DOHH2 (cell line): Measurements from ENCODE around the gene U2AF2.

Experiments used
- H3F3A ChIP-seq: fragments of 200-600 bp; sonication (generic), shearing (Covaris generic); 2 replicates; pipeline ENCODE4 v1.6.0; 2016; ENCODE audit warnings: antibody characterized with exemption, mild to moderate bottlenecking; ENCODE audit not compliant: control insufficient read depth, insufficient read depth
- H3K27ac ChIP-seq: fragments of 200-600 bp; sonication (generic); 2 replicates; pipeline ENCODE4 v1.5.1; 2014; ENCODE audit warnings: low read depth, mild to moderate bottlenecking, low read length, moderate library complexity
- H3K27me3 ChIP-seq: fragments of 200-600 bp; sonication (generic); 2 replicates; pipeline ENCODE4 v1.6.1; 2014; ENCODE audit warnings: mild to moderate bottlenecking, low read length, mixed read lengths; ENCODE audit not compliant: control insufficient read depth
- H3K36me3 ChIP-seq: fragments of 200-600 bp; sonication (generic); 2 replicates; pipeline ENCODE4 v1.6.1; 2014; ENCODE audit warnings: mild to moderate bottlenecking, low read length, moderate library complexity, mixed read lengths; ENCODE audit not compliant: control insufficient read depth
- H3K4me1 ChIP-seq: fragments of 200-600 bp; sonication (generic); 2 replicates; pipeline ENCODE4 v1.6.1; 2014; ENCODE audit warnings: mild to moderate bottlenecking, low read length, mixed read lengths; ENCODE audit not compliant: control insufficient read depth
- H3K4me2 ChIP-seq: fragments of 200-600 bp; sonication (generic); 2 replicates; pipeline ENCODE4 v1.6.0; 2014; ENCODE audit warnings: mild to moderate bottlenecking, low read length, moderate library complexity
- H3K4me3 ChIP-seq: fragments of 200-600 bp; sonication (generic); 2 replicates; pipeline ENCODE4 v1.5.1; 2014; ENCODE audit warnings: mild to moderate bottlenecking, low read length, mixed read lengths
- H3K79me2 ChIP-seq: fragments of 200-600 bp; sonication (generic); 2 replicates; pipeline ENCODE4 v1.6.1; 2014; ENCODE audit warnings: mild to moderate bottlenecking, low read length, mixed read lengths; ENCODE audit not compliant: control insufficient read depth
- H3K9me2 ChIP-seq: fragments of 200-600 bp; sonication (generic); replicated peaks from 2 replicates; pipeline ENCODE4 v1.6.1; 2014; ENCODE audit warnings: mild to moderate bottlenecking, low read length, mixed read lengths; ENCODE audit not compliant: control insufficient read depth
- H3K9me3 ChIP-seq: fragments of 200-600 bp; sonication (generic); 2 replicates; pipeline ENCODE4 v1.6.1; 2014; ENCODE audit warnings: antibody characterized with exemption, low read length, mixed read lengths; ENCODE audit not compliant: control insufficient read depth, insufficient read depth
- H4K20me1 ChIP-seq: fragments of 200-600 bp; sonication (generic); 2 replicates; pipeline ENCODE4 v1.6.0; 2014; ENCODE audit warnings: low read depth, mild to moderate bottlenecking, antibody characterized with exemption, low read length, moderate library complexity; ENCODE audit not compliant: control insufficient read depth, insufficient read depth
- EZH2phosphoT487 ChIP-seq: fragments of 200-600 bp; sonication (generic); IDR thresholded peaks from 2 replicates; pipeline ENCODE4 v1.6.1; 2017; ENCODE audit warnings: borderline replicate concordance, mild to moderate bottlenecking, antibody characterized with exemption, low read length, moderate library complexity, mixed read lengths
- TF ChIP-seq, protein P1 (sequence below): fragments of 200-600 bp; sonication (generic); IDR thresholded peaks from one replicate; pipeline ENCODE4 v1.5.1; 2014; ENCODE audit warnings: antibody characterized with exemption, mild to moderate bottlenecking, low read depth, low read length; ENCODE audit not compliant: poor library complexity, severe bottlenecking

Gene U2AF2

DNA sequence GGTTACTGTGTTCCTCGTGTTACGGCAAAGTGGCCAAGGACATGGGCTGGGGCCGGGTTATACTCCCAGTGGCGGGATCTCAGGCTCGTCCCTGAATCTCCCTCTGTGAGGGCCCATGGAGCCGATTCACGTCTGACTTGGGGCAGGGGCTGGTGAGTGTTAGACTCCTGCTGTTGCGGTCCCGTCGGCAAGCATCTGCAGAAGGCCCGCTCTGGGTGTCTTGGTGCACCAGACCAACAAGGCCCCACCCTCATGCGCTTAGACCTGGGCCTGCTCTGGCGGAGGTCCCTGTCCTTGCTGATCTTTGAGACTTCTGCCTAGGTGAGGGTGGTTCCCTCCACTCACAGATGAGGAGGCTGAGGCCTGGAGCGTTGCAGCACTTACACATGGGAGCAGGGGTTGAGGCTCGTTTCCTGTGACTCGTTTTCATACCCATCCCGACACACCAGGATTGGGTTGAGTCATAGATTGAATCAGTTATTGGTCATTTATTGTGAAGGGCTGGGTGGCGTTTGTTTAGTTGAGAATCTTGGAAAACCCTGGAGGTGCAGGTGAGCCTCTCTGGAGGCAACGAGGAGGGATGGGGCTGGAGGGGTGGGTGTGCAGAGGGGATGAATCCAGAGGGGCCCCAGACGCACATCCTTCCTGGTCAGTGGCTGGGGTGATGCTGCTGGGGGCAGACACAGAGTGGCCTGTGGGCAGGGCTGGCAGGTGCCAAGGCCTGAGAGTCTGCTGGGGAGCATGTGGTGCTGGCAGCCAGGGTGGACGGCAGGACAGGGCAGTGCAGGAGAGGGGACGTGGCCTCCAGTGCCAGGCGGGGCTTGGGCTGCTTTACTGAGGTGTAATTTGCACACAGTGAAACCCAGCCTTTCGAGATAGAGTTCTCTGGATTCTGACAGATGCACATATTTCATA is 24.8 kb downstream of the U2AF2 start:
- H3K79me2 ChIP-seq, result peaks cover 92% of the 10 kb centered on the region
- H3K4me2 ChIP-seq, result peak overlapping the region; percentile 92
- H3K9me3 ChIP-seq, result no peaks in the 10 kb centered on the region
- H3K4me3 ChIP-seq, result peak overlapping the region; percentile 90
- H3F3A ChIP-seq, result peaks cover 15% of the 10 kb centered on the region
- H3K27me3 ChIP-seq, result no peaks in the 10 kb centered on the region
- peaks cover 88% of the 10 kb centered on the region for H3K36me3 ChIP-seq
- peaks cover 4% of the 10 kb centered on the region; the same call in 1 of the 2 replicates for H4K20me1 ChIP-seq
- TF ChIP-seq EZH2phosphoT487, result no peak
- peak overlapping the region; percentile 90 for H3K27ac ChIP-seq
- no peaks in the 10 kb centered on the region for H3K9me2 ChIP-seq
- peaks cover 37% of the 10 kb centered on the region for H3K4me1 ChIP-seq

DNA sequence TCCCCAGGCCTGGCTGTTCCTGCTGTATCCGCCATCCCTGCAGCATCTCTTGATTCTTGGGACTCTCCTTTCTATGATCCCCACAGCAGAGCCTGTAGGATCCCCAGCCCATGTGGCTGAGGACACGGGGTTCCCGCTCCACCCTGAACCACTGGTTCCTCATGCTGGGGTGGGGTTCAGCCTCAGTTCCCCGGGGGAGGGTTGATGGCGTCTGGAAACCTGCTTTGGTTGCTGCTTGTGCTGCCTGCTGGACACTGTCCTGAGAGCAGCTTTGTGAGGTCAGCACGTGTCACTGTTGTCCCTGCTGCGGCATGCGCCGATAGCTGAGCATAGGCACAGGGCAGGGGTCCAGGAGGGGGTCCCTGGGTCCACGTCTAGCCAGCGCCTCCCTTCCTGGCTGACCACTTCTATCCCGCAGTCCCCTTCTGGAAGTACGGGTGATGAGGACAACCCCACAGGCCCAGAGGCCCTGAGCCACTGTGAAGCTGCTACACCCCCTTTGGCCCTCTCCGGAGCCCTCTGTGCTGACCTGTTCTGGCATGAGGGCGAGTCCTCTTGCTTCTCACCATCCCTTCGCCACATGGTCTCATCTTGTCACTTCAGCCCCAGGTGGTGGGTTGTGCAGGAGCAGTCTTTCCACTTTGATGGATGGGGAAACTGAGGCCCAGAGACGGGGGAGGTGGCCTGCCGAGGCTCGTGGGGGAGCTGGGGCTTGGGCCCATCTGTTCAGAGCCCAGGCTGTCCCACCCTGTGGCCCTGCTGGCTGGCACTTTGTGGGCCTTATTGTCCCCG is 25.7 kb downstream of the U2AF2 start:
- no peak overlapping the region for H3K4me3 ChIP-seq
- peaks cover 91% of the 10 kb centered on the region for H3K36me3 ChIP-seq
- no peaks in the 10 kb centered on the region for H3K9me3 ChIP-seq
- H3K79me2 ChIP-seq, result peaks cover 95% of the 10 kb centered on the region
- no peak overlapping the region for H3K27ac ChIP-seq
- no peaks in the 10 kb centered on the region for H3K9me2 ChIP-seq
- no peak overlapping the region for H3K4me2 ChIP-seq
- no peaks in the 10 kb centered on the region for H3K27me3 ChIP-seq
- peaks cover 4% of the 10 kb centered on the region; the same call in 1 of the 2 replicates for H4K20me1 ChIP-seq
- H3K4me1 ChIP-seq, result peaks cover 36% of the 10 kb centered on the region
- TF ChIP-seq EZH2phosphoT487, result no peak
- TF ChIP-seq, protein P1, sequence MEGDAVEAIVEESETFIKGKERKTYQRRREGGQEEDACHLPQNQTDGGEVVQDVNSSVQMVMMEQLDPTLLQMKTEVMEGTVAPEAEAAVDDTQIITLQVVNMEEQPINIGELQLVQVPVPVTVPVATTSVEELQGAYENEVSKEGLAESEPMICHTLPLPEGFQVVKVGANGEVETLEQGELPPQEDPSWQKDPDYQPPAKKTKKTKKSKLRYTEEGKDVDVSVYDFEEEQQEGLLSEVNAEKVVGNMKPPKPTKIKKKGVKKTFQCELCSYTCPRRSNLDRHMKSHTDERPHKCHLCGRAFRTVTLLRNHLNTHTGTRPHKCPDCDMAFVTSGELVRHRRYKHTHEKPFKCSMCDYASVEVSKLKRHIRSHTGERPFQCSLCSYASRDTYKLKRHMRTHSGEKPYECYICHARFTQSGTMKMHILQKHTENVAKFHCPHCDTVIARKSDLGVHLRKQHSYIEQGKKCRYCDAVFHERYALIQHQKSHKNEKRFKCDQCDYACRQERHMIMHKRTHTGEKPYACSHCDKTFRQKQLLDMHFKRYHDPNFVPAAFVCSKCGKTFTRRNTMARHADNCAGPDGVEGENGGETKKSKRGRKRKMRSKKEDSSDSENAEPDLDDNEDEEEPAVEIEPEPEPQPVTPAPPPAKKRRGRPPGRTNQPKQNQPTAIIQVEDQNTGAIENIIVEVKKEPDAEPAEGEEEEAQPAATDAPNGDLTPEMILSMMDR, result no peak
- peaks cover 15% of the 10 kb centered on the region for H3F3A ChIP-seq

DNA sequence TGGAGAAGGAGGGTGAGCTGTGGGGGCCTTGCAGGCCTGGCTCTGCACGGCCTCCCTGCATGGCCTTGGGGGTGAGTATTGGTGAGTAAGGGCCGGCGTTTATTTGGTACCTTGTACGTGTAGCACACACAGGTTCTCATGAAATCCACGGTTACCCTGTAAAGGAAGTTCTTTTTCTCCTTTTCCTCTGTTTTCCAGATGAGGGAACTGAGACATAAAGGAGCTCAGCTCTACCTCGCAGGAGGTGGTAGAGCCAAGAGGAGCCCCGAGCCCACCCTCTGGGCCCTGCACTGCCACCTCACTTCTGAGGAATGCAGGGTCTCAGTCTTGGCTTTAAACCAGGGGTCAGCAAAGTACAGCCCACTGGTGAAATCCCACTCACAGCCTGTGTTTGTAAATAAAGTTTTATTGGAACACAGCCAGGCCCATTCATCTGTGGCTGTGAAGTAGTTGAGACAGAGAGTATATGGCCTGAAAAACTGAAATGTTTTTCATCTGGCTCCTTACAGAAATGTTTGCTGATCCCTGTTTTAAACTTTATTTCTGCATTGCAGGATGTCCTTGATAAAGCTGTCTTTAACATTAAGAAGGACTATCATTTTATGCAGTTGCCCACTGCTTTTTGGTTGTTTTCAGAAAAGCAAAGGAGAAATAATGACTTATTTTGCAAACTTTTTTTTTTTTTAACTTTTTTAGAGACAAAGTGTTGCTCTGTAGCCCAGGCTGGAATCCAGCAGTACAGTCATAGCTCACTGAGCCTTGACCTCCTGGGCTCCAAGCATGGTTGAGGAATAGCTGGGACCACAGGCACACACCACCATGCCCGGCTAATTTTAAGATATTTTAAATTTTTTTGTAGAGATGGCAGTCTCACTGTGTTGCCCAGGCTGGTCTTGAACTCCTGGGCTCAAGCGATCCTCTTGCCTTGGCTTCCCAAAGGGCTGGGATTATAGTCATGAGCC is 26.6 kb downstream of the U2AF2 start:
- Histone ChIP-seq H4K20me1 (peaks cover 4% of the 10 kb centered on the region; the same call in 1 of the 2 replicates), H3K4me1 (peaks cover 34% of the 10 kb centered on the region), H3F3A (peaks cover 13% of the 10 kb centered on the region), H3K27ac (no peak overlapping the region), H3K4me3 (no peak overlapping the region), H3K27me3 (no peaks in the 10 kb centered on the region), H3K36me3 (peaks cover 91% of the 10 kb centered on the region), H3K9me2 (no peaks in the 10 kb centered on the region), H3K9me3 (no peaks in the 10 kb centered on the region), H3K4me2 (no peak overlapping the region), H3K79me2 (peaks cover 95% of the 10 kb centered on the region)
- TF ChIP-seq EZH2phosphoT487, result no peak
- TF ChIP-seq, protein P1, result no peak
